Thymus (tissue), 11 donors: ENCODE measurements around the gene CYP1A2. TPM values are rescaled to one million over a fixed set of nuclear protein-coding genes. Genes with fewer than 3 reads are reported as not detected.

ENCODE experiments used
- DNase-seq, 9 donors: peaks; one replicate each; pipeline ENCODE4 v3.0.0-alpha.2; 2013; ENCODE audit warnings: low spot score in 9 of 9, low read depth in 6 of 9, missing footprints in 1 of 9
- H3K27ac ChIP-seq, 2 donors: one replicate each; pipeline ENCODE4 v1.5.1; 2013; ENCODE audit warnings: control low read depth in 1 of 2, low read depth in 1 of 2, low read length in 1 of 2, mild to moderate bottlenecking in 1 of 2, moderate library complexity in 1 of 2
- H3K27me3 ChIP-seq, 2 donors: one replicate each; pipeline ENCODE4 v1.5.1; 2013; ENCODE audit warnings: low read length in 1 of 2; ENCODE audit not compliant: control insufficient read depth in 2 of 2, insufficient read depth in 1 of 2
- H3K36me3 ChIP-seq, 2 donors: one replicate each; pipeline ENCODE4 v1.5.1; 2013; ENCODE audit warnings: low read length in 1 of 2, mild to moderate bottlenecking in 1 of 2, moderate library complexity in 1 of 2; ENCODE audit not compliant: control insufficient read depth in 2 of 2, insufficient read depth in 2 of 2
- H3K4me1 ChIP-seq, 2 donors: one replicate each; pipeline ENCODE4 v1.5.1; 2013; ENCODE audit warnings: low read length in 2 of 2; ENCODE audit not compliant: control insufficient read depth in 2 of 2, insufficient read depth in 2 of 2
- H3K4me3 ChIP-seq, 2 donors: one replicate each; pipeline ENCODE4 v1.5.1; 2013; ENCODE audit warnings: low read length in 2 of 2, control low read depth in 1 of 2, mild to moderate bottlenecking in 1 of 2
- H3K9me3 ChIP-seq, 2 donors: one replicate each; pipeline ENCODE4 v1.5.1; 2013; ENCODE audit warnings: low read length in 1 of 2, mild to moderate bottlenecking in 1 of 2; ENCODE audit not compliant: control insufficient read depth in 2 of 2, insufficient read depth in 1 of 2
- WGBS: extraction: QIAGEN DNeasy Blood & Tissue Kit; methylation state at CpG from one replicate; pipeline ENCODE4 v1.1.7; 2013; 5-methylcytosine and 5-hydroxymethylcytosine counted together
- polyA plus RNA-seq: library from polyadenylated mRNA; stranded (reverse); fragments of 200-250 nt; gene quantifications from one replicate; pipeline ENCODE4 v1.2.3, GENCODE V29; 2013
- total RNA-seq: library from RNA; stranded (reverse); fragments of 120-200 nt; gene quantifications from one replicate; pipeline ENCODE4 v1.2.4, GENCODE V29; 2013
- donor health status: healthy.

CYP1A2 gene
- total and polyA plus RNA-seq, 2 donors: 0.05 TPM; not detected in 1

- Histone ChIP-seq H3K27me3 (peaks cover 0 to 4% of the 10 kb centered on the region in 2 donors), H3K36me3 (no peaks in the 10 kb centered on the region), H3K4me1 (no peaks in the 10 kb centered on the region), H3K27ac (no peak overlapping the region), H3K9me3 (no peaks in the 10 kb centered on the region), H3K4me3 (no peak overlapping the region)
- no peak for DNase-seq
- WGBS: 93% methylated on average over 8 of the region's 8 CpGs
These were observed 3.4 kb downstream of the CYP1A2 start for GRCh38 chr15:74752011-74752410.

GRCh38 chr15:74752531-74752930, 3.9 kb downstream of the CYP1A2 start:
- no peaks in the 10 kb centered on the region for H3K9me3 ChIP-seq
- H3K4me1 ChIP-seq: no peaks in the 10 kb centered on the region
- H3K27me3 ChIP-seq: peaks cover 0 to 4% of the 10 kb centered on the region in 2 donors
- no peaks in the 10 kb centered on the region for H3K36me3 ChIP-seq
- no peak for DNase-seq
- no peak overlapping the region for H3K4me3 ChIP-seq
- WGBS: 90% methylated on average over 5 of the region's 5 CpGs
- no peak overlapping the region for H3K27ac ChIP-seq

GRCh38 chr15:74754593-74755215, 6.1 kb downstream of the CYP1A2 start:
- no peaks in the 10 kb centered on the region for H3K36me3 ChIP-seq
- no peaks in the 10 kb centered on the region for H3K9me3 ChIP-seq
- H3K27ac ChIP-seq: no peak overlapping the region
- no peak for DNase-seq
- 92% methylated on average over 20 of the region's 20 CpGs for whole genome bisulfite sequencing
- peaks cover 0 to 4% of the 10 kb centered on the region in 2 donors for H3K27me3 ChIP-seq
- no peaks in the 10 kb centered on the region for H3K4me1 ChIP-seq
- no peak overlapping the region for H3K4me3 ChIP-seq

- no peak overlapping the region for H3K4me3 ChIP-seq
- H3K36me3 ChIP-seq: no peaks in the 10 kb centered on the region
- peaks cover 0 to 4% of the 10 kb centered on the region in 2 donors for H3K27me3 ChIP-seq
- H3K9me3 ChIP-seq: no peaks in the 10 kb centered on the region
- 98% methylated on average over 8 of the region's 8 CpGs for WGBS
- H3K4me1 ChIP-seq: peaks cover 0 to 8% of the 10 kb centered on the region in 2 donors
- no peak overlapping the region for H3K27ac ChIP-seq
- DNase-seq: no peak
These were observed 10.1 kb downstream of the CYP1A2 start for GRCh38 chr15:74758736-74759135.

GRCh38 chr15:74762791-74763150, 14.1 kb downstream of the CYP1A2 start:
- DNase-seq: no peak
- Histone ChIP-seq H3K9me3 (no peaks in the 10 kb centered on the region), H3K27ac (no peak overlapping the region), H3K27me3 (peaks cover 0 to 3% of the 10 kb centered on the region in 2 donors), H3K4me1 (peaks cover 0 to 8% of the 10 kb centered on the region in 2 donors), H3K4me3 (no peak overlapping the region), H3K36me3 (no peaks in the 10 kb centered on the region)
- 44% methylated on average over 6 of the region's 6 CpGs for WGBS

GRCh38 chr15:74763416-74763815, 14.8 kb downstream of the CYP1A2 start:
- no peak overlapping the region for H3K4me3 ChIP-seq
- no peaks in the 10 kb centered on the region for H3K36me3 ChIP-seq
- DNase-seq: no peak
- peaks cover 0 to 3% of the 10 kb centered on the region in 2 donors for H3K27me3 ChIP-seq
- no peaks in the 10 kb centered on the region for H3K9me3 ChIP-seq
- no peak overlapping the region for H3K27ac ChIP-seq
- WGBS: 94% methylated on average over 15 of the region's 15 CpGs
- peaks cover 0 to 8% of the 10 kb centered on the region in 2 donors for H3K4me1 ChIP-seq

GRCh38 chr15:74767167-74768098, 18.8 kb downstream of the CYP1A2 start:
- Histone ChIP-seq H3K4me1 (peaks cover 0 to 22% of the 10 kb centered on the region in 2 donors), H3K4me3 (no peak overlapping the region), H3K27me3 (peaks cover 0 to 3% of the 10 kb centered on the region in 2 donors), H3K36me3 (no peaks in the 10 kb centered on the region), H3K27ac (no peak overlapping the region), H3K9me3 (no peaks in the 10 kb centered on the region)
- DNase-seq: no peak
- WGBS: 95% methylated on average over 14 of the region's 14 CpGs

GRCh38 chr15:74768099-74768770, 19.6 kb downstream of the CYP1A2 start:
- no peak overlapping the region for H3K4me3 ChIP-seq
- 46% methylated on average over 15 of the region's 15 CpGs for WGBS
- DNase-seq: no peak
- H3K4me1 ChIP-seq: peaks cover 0 to 18% of the 10 kb centered on the region in 2 donors
- H3K9me3 ChIP-seq: no peaks in the 10 kb centered on the region
- no peaks in the 10 kb centered on the region for H3K36me3 ChIP-seq
- H3K27me3 ChIP-seq: peaks cover 0 to 3% of the 10 kb centered on the region in 2 donors
- no peak overlapping the region for H3K27ac ChIP-seq
